Measurements from ENCODE around the gene DNAJC5. TPM values are rescaled to one million over a fixed set of nuclear protein-coding genes. Genes with fewer than 3 reads are reported as not detected.
"Not testable (repeated sequence)": the region's sequence is repeated elsewhere in the genome, so short reads cannot be mapped to it uniquely, and the experiment has no call there.

Gene DNAJC5
- total RNA-seq, 1 donor from 2014 or later: 54.5 TPM

GRCh38 chr20:63873477-63873971 lies 21.4 kb upstream of the DNAJC5 start:
- no peak overlapping the region for H3K4me3 ChIP-seq
- peaks cover 16% of the 10 kb centered on the region for H3K4me1 ChIP-seq
- H3K36me3 ChIP-seq: peaks cover 100% of the 10 kb centered on the region
- no peaks in the 10 kb centered on the region for H3K9me3 ChIP-seq
- TF ChIP-seq CTCF (IDR thresholded peaks at IDR 0.05): no peak
- H3K27ac ChIP-seq: peak overlapping the region; percentile 68
- intact Hi-C loops (cut with DNase I): no loop called here
- DNase-seq (peak; percentile 69), ATAC-seq (peak; percentile 78 to 86)
- no peaks in the 10 kb centered on the region for H3K27me3 ChIP-seq (ENCODE audit: low read depth)

GRCh38 chr20:63874241-63874640 lies 20.7 kb upstream of the DNAJC5 start:
- H3K9me3 ChIP-seq; ATAC-seq; DNase-seq; intact Hi-C loops (cut with DNase I); H3K27me3 ChIP-seq (ENCODE audit: low read depth); H3K4me3 ChIP-seq: not testable (repeated sequence)
- H3K27ac ChIP-seq: peak overlapping the region; percentile 24
- H3K36me3 ChIP-seq: peaks cover 100% of the 10 kb centered on the region
- H3K4me1 ChIP-seq: peaks cover 16% of the 10 kb centered on the region

GRCh38 chr20:63876489-63877036 lies 18.4 kb upstream of the DNAJC5 start:
- Histone ChIP-seq H3K9me3 (no peaks in the 10 kb centered on the region), H3K27ac (no peak overlapping the region), H3K4me3 (no peak overlapping the region), H3K27me3 (ENCODE audit: low read depth) (no peaks in the 10 kb centered on the region), H3K36me3 (peaks cover 90% of the 10 kb centered on the region), H3K4me1 (peaks cover 16% of the 10 kb centered on the region)
- intact Hi-C loops (cut with DNase I): no loop called here
- no peak for ATAC-seq
- TF ChIP-seq CTCF (IDR thresholded peaks at IDR 0.05): no peak
- no peak for DNase-seq

- no peak for TF ChIP-seq CTCF (IDR thresholded peaks at IDR 0.05)
- no peak for ATAC-seq
- no peak for DNase-seq
- H3K36me3 ChIP-seq: peaks cover 90% of the 10 kb centered on the region
- H3K4me3 ChIP-seq: no peak overlapping the region
- no peak overlapping the region for H3K27ac ChIP-seq
- H3K9me3 ChIP-seq: no peaks in the 10 kb centered on the region
- peaks cover 10% of the 10 kb centered on the region for H3K4me1 ChIP-seq
- intact Hi-C loops (cut with DNase I): no loop called here
- H3K27me3 ChIP-seq (ENCODE audit: low read depth): no peaks in the 10 kb centered on the region
These were observed 17.0 kb upstream of the DNAJC5 start for GRCh38 chr20:63877755-63878470.

GRCh38 chr20:63878899-63879663 lies 15.8 kb upstream of the DNAJC5 start:
- Histone ChIP-seq H3K27me3 (ENCODE audit: low read depth) (no peaks in the 10 kb centered on the region), H3K27ac (no peak overlapping the region), H3K4me3 (no peak overlapping the region), H3K4me1 (no peaks in the 10 kb centered on the region), H3K9me3 (no peaks in the 10 kb centered on the region), H3K36me3 (peaks cover 90% of the 10 kb centered on the region)
- DNase-seq (no peak), ATAC-seq (no peak)
- intact Hi-C loops (cut with DNase I): no loop called here
- no peak for TF ChIP-seq CTCF (IDR thresholded peaks at IDR 0.05)

GRCh38 chr20:63880901-63881300 lies 14.0 kb upstream of the DNAJC5 start:
- DNase-seq; H3K9me3 ChIP-seq; intact Hi-C loops (cut with DNase I); H3K4me1 ChIP-seq; H3K27ac ChIP-seq; ATAC-seq; H3K4me3 ChIP-seq; H3K27me3 ChIP-seq (ENCODE audit: low read depth): not testable (repeated sequence)
- peaks cover 90% of the 10 kb centered on the region for H3K36me3 ChIP-seq

Measured in lower lobe of right lung (tissue), 2 donors.